AG10803 (cell line): ENCODE results near the gene PPBP.

Experiments
- DNase-seq: peaks from one replicate; pipeline ENCODE4 v3.0.0; 2010; ENCODE audit warnings: low read depth
- H3K4me3 ChIP-seq: 2 replicates; pipeline ENCODE4 v1.5.1; 2011; ENCODE audit warnings: mild to moderate bottlenecking, low read length, control low read depth
- CTCF ChIP-seq: conservative IDR thresholded peaks from 2 replicates; pipeline ENCODE4 v1.5.1; 2011; ENCODE audit warnings: mild to moderate bottlenecking, low read length, control low read depth, inconsistent platforms

Gene PPBP

GRCh38 chr4:73988061-73988460 lies at the start of gene PPBP:
Gene PPBP (minus strand): TSS chr4:73988190. CDS start chr4:73988103, 87 bp downstream.
- DNase-seq = no peak
- no peak for TF ChIP-seq CTCF
- H3K4me3 ChIP-seq = no peak within 1 kb of the TSS

GRCh38 chr4:74037076-74037955 lies 49.3 kb upstream of the PPBP start:
- H3K4me3 ChIP-seq = peak overlapping the region; percentile 81
- no peak for DNase-seq
- no peak for TF ChIP-seq CTCF

- TF ChIP-seq CTCF = no peak
- peak; percentile 25 for DNase-seq
- H3K4me3 ChIP-seq = no peak overlapping the region
Observed at GRCh38 chr4:74033739-74034138, 45.7 kb upstream of the PPBP start.

GRCh38 chr4:74032064-74032463 lies 44.1 kb upstream of the PPBP start:
- H3K4me3 ChIP-seq = no peak overlapping the region
- no peak for TF ChIP-seq CTCF
- peak; percentile 22 for DNase-seq

GRCh38 chr4:74031576-74031975 lies 43.6 kb upstream of the PPBP start:
- no peak overlapping the region for H3K4me3 ChIP-seq
- no peak for TF ChIP-seq CTCF
- DNase-seq = no peak

GRCh38 chr4:74030285-74030684 lies 42.3 kb upstream of the PPBP start:
- TF ChIP-seq CTCF = no peak
- DNase-seq = no peak
- H3K4me3 ChIP-seq = no peak overlapping the region

- no peak for DNase-seq
- no peak overlapping the region for H3K4me3 ChIP-seq
- no peak for TF ChIP-seq CTCF
Observed at GRCh38 chr4:74028504-74028903, 40.5 kb upstream of the PPBP start.
